Peyer's patch (tissue), 4 donors: ENCODE data around the gene ETV4. TPM values are rescaled to one million over a fixed set of nuclear protein-coding genes. Genes with fewer than 3 reads are reported as not detected.

ENCODE experiments used
- DNase-seq, 3 donors: peaks; one replicate each; pipeline ENCODE4 v3.0.0-alpha.2; 2017 to 2019
- H3K27ac ChIP-seq, 4 donors: fragments of 200-600 bp; sonication (generic); one replicate each; pipeline ENCODE4 v1.5.1; 2016 to 2019
- H3K27me3 ChIP-seq, 2 donors: fragments of 200-600 bp; sonication (generic); one replicate each; pipeline ENCODE4 v1.5.1; 2019
- H3K36me3 ChIP-seq, 3 donors: fragments of 200-600 bp; sonication (generic); one replicate each; pipeline ENCODE4 v1.5.1; 2016 to 2019
- H3K4me1 ChIP-seq, 4 donors: fragments of 200-600 bp; sonication (generic); one replicate each; pipeline ENCODE4 v1.5.1; 2016 to 2019
- H3K4me3 ChIP-seq, 4 donors: fragments of 200-600 bp; sonication (generic); 1 replicate in 3 of 4; 2 replicates in 1 of 4; pipeline ENCODE4 v1.5.1; 2016 to 2019; ENCODE audit warnings: mild to moderate bottlenecking in 1 of 4
- H3K9me3 ChIP-seq, 4 donors: fragments of 200-600 bp; sonication (generic); one replicate each; pipeline ENCODE4 v1.5.1; 2016 to 2019; ENCODE audit warnings: mild to moderate bottlenecking in 1 of 4
- POLR2A ChIP-seq, 2 donors: fragments of 450-650 bp; IDR thresholded peaks; one replicate each; pipeline ENCODE4 v1.5.1; 2017; ENCODE audit warnings: antibody characterized with exemption in 2 of 2, mild to moderate bottlenecking in 2 of 2, moderate library complexity in 2 of 2
- total RNA-seq, 4 donors: library from RNA; depleted of rRNA; stranded (reverse); fragments of >200 nt; gene quantifications; one replicate each; pipeline ENCODE4 v1.1.0, GENCODE V29; 2016
- TF ChIP-seq, protein P1 (sequence below), 6 experiments: fragments of 450-650 bp in 4 of 6; fragments of 200-600 bp in 2 of 6; sonication (generic) in 1 of 6; IDR thresholded peaks; one replicate each; pipeline ENCODE4 v1.5.1; 2017 to 2019; ENCODE audit warnings: antibody characterized with exemption in 6 of 6, mild to moderate bottlenecking in 3 of 6, moderate library complexity in 1 of 6

ETV4 gene
- total RNA-seq, 4 donors from 2014 or later: 3.0 to 20.2 (median 9.3) TPM

DNA sequence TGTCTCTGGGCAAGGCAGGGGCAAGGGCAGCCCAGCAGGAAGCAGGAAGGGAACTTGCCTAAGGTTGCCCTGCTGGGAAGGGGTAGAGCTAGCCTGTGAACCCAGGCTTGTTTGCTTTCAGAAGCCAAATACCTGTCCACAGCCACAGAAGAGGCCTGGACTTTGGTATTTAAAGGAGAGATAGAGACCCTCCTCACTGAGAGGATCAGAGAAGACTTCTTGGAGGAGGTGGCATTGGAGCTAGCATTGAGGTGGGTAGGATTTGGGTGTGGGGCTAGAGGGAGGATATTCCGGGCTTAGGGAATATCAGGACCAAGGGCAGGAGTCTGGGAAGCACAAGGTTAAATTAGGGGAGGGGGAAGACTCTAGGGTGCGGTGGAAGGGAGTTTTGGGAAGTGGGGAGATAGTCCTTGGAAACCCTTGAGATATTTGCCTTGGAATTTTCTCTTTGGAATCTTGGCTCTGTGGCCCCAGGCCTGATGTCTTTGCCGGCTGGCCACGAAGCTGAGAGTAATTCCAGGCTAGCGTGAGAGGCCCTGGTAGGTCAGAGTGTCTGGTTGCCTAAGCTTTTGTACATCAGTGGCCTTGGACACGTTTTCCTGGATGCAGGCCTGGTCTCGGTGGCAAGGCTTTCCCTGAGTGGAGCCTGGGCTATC, 13.1 kb upstream of the ETV4 start:
- no peaks in the 10 kb centered on the region for H3K9me3 ChIP-seq
- TF ChIP-seq, protein P1, sequence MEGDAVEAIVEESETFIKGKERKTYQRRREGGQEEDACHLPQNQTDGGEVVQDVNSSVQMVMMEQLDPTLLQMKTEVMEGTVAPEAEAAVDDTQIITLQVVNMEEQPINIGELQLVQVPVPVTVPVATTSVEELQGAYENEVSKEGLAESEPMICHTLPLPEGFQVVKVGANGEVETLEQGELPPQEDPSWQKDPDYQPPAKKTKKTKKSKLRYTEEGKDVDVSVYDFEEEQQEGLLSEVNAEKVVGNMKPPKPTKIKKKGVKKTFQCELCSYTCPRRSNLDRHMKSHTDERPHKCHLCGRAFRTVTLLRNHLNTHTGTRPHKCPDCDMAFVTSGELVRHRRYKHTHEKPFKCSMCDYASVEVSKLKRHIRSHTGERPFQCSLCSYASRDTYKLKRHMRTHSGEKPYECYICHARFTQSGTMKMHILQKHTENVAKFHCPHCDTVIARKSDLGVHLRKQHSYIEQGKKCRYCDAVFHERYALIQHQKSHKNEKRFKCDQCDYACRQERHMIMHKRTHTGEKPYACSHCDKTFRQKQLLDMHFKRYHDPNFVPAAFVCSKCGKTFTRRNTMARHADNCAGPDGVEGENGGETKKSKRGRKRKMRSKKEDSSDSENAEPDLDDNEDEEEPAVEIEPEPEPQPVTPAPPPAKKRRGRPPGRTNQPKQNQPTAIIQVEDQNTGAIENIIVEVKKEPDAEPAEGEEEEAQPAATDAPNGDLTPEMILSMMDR (IDR thresholded peaks at IDR 0.05): no peak
- no peak for TF ChIP-seq POLR2A (IDR thresholded peaks at IDR 0.05)
- no peak for DNase-seq

DNA sequence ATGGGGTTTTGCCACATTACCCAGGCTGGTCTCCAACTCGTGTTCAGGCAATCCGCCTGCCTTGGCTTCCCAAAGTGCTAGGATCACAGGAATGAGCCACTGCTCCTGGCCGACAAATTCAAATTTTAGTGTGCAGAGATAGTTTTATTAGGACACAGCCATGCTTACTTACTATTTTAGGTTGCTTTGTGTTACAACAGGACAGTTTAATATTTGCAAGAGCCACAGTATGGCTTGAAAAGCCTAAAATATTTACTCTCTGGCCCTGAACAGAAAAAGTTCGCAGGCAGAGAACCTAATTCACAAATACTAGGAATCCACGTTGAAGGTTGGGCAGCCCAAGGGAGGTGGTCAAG, 12.6 kb upstream of the ETV4 start:
- no peak overlapping the region for H3K27ac ChIP-seq
- H3K4me1 ChIP-seq: peaks cover 0 to 29% (median under 1%) of the 10 kb centered on the region in 4 donors
- TF ChIP-seq POLR2A (IDR thresholded peaks at IDR 0.05): no peak
- TF ChIP-seq, protein P1 (IDR thresholded peaks at IDR 0.05): no peak
- no peaks in the 10 kb centered on the region for H3K27me3 ChIP-seq
- no peak for DNase-seq
- no peak overlapping the region for H3K4me3 ChIP-seq
- H3K9me3 ChIP-seq: no peaks in the 10 kb centered on the region
- H3K36me3 ChIP-seq: no peaks in the 10 kb centered on the region

More for the DNA sequence above, 13.1 kb upstream of the ETV4 start:
- Histone ChIP-seq H3K36me3 (no peaks in the 10 kb centered on the region), H3K27ac (no peak overlapping the region), H3K27me3 (no peaks in the 10 kb centered on the region), H3K4me1 (peaks cover 0 to 30% (median 0%) of the 10 kb centered on the region in 4 donors), H3K4me3 (no peak overlapping the region)

GRCh38 chr17:43556292-43556691, 10.2 kb upstream of the ETV4 start:
- no peak overlapping the region for H3K4me3 ChIP-seq
- H3K4me1 ChIP-seq: peaks cover 0 to 28% (median 2%) of the 10 kb centered on the region in 4 donors
- peak in 2 of 3 donors; percentile 66 to 81 for DNase-seq
- no peaks in the 10 kb centered on the region for H3K27me3 ChIP-seq
- TF ChIP-seq, protein P1 (IDR thresholded peaks at IDR 0.05): no peak
- no peak for TF ChIP-seq POLR2A (IDR thresholded peaks at IDR 0.05)
- H3K9me3 ChIP-seq: no peaks in the 10 kb centered on the region
- H3K27ac ChIP-seq: peak overlapping the region in 1 of 4 donors; percentile 4
- no peaks in the 10 kb centered on the region for H3K36me3 ChIP-seq

- Histone ChIP-seq H3K27me3 (no peaks in the 10 kb centered on the region), H3K9me3 (no peaks in the 10 kb centered on the region), H3K36me3 (no peaks in the 10 kb centered on the region), H3K27ac (peak overlapping the region in 2 of 4 donors; percentile 9 to 47), H3K4me1 (peaks cover 0 to 28% (median 2%) of the 10 kb centered on the region in 4 donors), H3K4me3 (no peak overlapping the region)
- DNase-seq: no peak
- TF ChIP-seq POLR2A (IDR thresholded peaks at IDR 0.05): no peak
- TF ChIP-seq, protein P1 (IDR thresholded peaks at IDR 0.05): no peak
Measured at GRCh38 chr17:43554857-43555256, 8.7 kb upstream of the ETV4 start.

- no peak overlapping the region for H3K4me3 ChIP-seq
- TF ChIP-seq, protein P1 (IDR thresholded peaks at IDR 0.05): no peak
- TF ChIP-seq POLR2A (IDR thresholded peaks at IDR 0.05): no peak
- no peaks in the 10 kb centered on the region for H3K9me3 ChIP-seq
- H3K27me3 ChIP-seq: no peaks in the 10 kb centered on the region
- no peaks in the 10 kb centered on the region for H3K36me3 ChIP-seq
- no peak for DNase-seq
- H3K4me1 ChIP-seq: peaks cover 0 to 28% (median 2%) of the 10 kb centered on the region in 4 donors
- H3K27ac ChIP-seq: peak overlapping the region in 2 of 4 donors; percentile 12 to 55
Measured at GRCh38 chr17:43553573-43553972, 7.4 kb upstream of the ETV4 start.
